ENCODE data around the gene HBE1. TPM values are rescaled to one million over a fixed set of nuclear protein-coding genes. Genes with fewer than 3 reads are reported as not detected.

The HBE1 gene
- total and polyA plus RNA-seq, 9 of the 15 experiments (the other 6 are each of a cell fraction or from before 2014, with no cell fraction given), result 612 to 10,250 (median 2,181) TPM

- no peak for TF ChIP-seq RCOR1 (IDR thresholded peaks at IDR 0.05; ENCODE audit: borderline replicate concordance in 1 of 2, low read depth in 2 of 2, low read length in 2 of 2)
- no peak for TF ChIP-seq SRF (CRISPR knock-in tag; IDR thresholded peaks at IDR 0.05)
- TF ChIP-seq TEAD2 (tag; IDR thresholded peaks at IDR 0.05), result no peak
- no peak for TF ChIP-seq SRSF1 (IDR thresholded peaks at IDR 0.05; ENCODE audit: low read depth, low read length)
- TF ChIP-seq ZNF764 (CRISPR knock-in tag; IDR thresholded peaks at IDR 0.05; ENCODE audit: low read depth), result no peak
- no peak for TF ChIP-seq PRMT5 (CRISPR knock-in tag; IDR thresholded peaks at IDR 0.05)
- TF ChIP-seq POLR2G (IDR thresholded peaks at IDR 0.05; ENCODE audit: low read depth, low read length), result 0 out of 2 replicates have a peak, but pooled peaks have one; percentile 9
- TF ChIP-seq ATF2 (CRISPR knock-in tag; IDR thresholded peaks at IDR 0.05), result no peak
- peak; percentile 54; the same call in 1 of the 2 replicates for TF ChIP-seq C11orf30 (IDR thresholded peaks at IDR 0.05; ENCODE audit: low read depth)
- no peak for TF ChIP-seq GTF2E2 (tag; IDR thresholded peaks at IDR 0.05)
- TF ChIP-seq U2AF1 (optimal IDR thresholded peaks at IDR 0.05; ENCODE audit: low read depth, low read length), result no peak
- TF ChIP-seq NKRF (IDR thresholded peaks at IDR 0.05; ENCODE audit: borderline replicate concordance), result no peak
- TF ChIP-seq FOXK2 (conservative IDR thresholded peaks at IDR 0.05 in 1 of 2, IDR thresholded peaks at IDR 0.05 in 1 of 2; ENCODE audit: low read depth in 2 of 2), result no peak
- TF ChIP-seq ZNF316 (IDR thresholded peaks at IDR 0.05), result 0 out of 2 replicates have a peak, but pooled peaks have one; percentile 44
- TF ChIP-seq CBFA2T3 (IDR thresholded peaks at IDR 0.05), result 0 out of 2 replicates have a peak, but pooled peaks have one; percentile 5
- no peak for TF ChIP-seq LCOR (CRISPR knock-in tag; IDR thresholded peaks at IDR 0.05)
- peak; percentile 55; the same call in 1 of the 2 replicates for TF ChIP-seq FOSL1 (tag; conservative IDR thresholded peaks at IDR 0.05)
- TF ChIP-seq DEAF1 (CRISPR knock-in tag; IDR thresholded peaks at IDR 0.05), result no peak
- TF ChIP-seq ZNF134 (CRISPR knock-in tag; conservative IDR thresholded peaks at IDR 0.05), result no peak
- TF ChIP-seq, protein P1, sequence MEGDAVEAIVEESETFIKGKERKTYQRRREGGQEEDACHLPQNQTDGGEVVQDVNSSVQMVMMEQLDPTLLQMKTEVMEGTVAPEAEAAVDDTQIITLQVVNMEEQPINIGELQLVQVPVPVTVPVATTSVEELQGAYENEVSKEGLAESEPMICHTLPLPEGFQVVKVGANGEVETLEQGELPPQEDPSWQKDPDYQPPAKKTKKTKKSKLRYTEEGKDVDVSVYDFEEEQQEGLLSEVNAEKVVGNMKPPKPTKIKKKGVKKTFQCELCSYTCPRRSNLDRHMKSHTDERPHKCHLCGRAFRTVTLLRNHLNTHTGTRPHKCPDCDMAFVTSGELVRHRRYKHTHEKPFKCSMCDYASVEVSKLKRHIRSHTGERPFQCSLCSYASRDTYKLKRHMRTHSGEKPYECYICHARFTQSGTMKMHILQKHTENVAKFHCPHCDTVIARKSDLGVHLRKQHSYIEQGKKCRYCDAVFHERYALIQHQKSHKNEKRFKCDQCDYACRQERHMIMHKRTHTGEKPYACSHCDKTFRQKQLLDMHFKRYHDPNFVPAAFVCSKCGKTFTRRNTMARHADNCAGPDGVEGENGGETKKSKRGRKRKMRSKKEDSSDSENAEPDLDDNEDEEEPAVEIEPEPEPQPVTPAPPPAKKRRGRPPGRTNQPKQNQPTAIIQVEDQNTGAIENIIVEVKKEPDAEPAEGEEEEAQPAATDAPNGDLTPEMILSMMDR (IDR thresholded peaks at IDR 0.05 in 2 of 3, conservative IDR thresholded peaks at IDR 0.05 in 1 of 3; ENCODE audit: insufficient read depth in 2 of 3, low read depth in 1 of 3, low read length in 3 of 3), result no peak
These were observed 22.1 kb downstream of the HBE1 start (continued) for GRCh38 chr11:5247472-5248192.

Measured in K562 (cell line).